Measurements from ENCODE around the gene GPX8. TPM values are rescaled to one million over a fixed set of nuclear protein-coding genes. Genes with fewer than 3 reads are reported as not detected.

Gene GPX8
- total RNA-seq, 1 donor from 2014 or later: 38.8 TPM

DNA sequence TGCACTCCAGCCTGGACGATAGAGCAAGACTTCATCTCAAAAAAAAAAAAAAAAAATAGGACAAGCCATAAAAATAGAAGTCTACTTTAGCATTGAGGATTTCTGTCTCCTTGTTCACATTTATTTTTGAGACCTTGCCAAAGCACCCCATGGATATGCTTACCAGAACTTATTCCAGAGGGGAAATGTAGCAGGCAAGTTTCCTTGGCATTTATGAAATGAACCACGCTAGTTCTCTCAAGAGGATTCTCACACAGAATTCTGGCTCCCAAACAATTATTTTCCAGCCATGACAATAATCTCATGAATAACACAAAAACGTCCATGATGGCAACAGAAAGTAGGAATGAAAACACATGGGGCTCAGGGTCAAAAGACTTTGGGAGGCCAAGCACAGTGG, 23.4 kb upstream of the GPX8 start:
- TF ChIP-seq, protein P1, sequence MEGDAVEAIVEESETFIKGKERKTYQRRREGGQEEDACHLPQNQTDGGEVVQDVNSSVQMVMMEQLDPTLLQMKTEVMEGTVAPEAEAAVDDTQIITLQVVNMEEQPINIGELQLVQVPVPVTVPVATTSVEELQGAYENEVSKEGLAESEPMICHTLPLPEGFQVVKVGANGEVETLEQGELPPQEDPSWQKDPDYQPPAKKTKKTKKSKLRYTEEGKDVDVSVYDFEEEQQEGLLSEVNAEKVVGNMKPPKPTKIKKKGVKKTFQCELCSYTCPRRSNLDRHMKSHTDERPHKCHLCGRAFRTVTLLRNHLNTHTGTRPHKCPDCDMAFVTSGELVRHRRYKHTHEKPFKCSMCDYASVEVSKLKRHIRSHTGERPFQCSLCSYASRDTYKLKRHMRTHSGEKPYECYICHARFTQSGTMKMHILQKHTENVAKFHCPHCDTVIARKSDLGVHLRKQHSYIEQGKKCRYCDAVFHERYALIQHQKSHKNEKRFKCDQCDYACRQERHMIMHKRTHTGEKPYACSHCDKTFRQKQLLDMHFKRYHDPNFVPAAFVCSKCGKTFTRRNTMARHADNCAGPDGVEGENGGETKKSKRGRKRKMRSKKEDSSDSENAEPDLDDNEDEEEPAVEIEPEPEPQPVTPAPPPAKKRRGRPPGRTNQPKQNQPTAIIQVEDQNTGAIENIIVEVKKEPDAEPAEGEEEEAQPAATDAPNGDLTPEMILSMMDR (conservative IDR thresholded peaks at IDR 0.05; ENCODE audit: low read depth, low read length): no peak
- no peak for DNase-seq (ENCODE audit: low read depth)
- H3K4me3 ChIP-seq (ENCODE audit: low read depth, low read length): no peak overlapping the region

DNA sequence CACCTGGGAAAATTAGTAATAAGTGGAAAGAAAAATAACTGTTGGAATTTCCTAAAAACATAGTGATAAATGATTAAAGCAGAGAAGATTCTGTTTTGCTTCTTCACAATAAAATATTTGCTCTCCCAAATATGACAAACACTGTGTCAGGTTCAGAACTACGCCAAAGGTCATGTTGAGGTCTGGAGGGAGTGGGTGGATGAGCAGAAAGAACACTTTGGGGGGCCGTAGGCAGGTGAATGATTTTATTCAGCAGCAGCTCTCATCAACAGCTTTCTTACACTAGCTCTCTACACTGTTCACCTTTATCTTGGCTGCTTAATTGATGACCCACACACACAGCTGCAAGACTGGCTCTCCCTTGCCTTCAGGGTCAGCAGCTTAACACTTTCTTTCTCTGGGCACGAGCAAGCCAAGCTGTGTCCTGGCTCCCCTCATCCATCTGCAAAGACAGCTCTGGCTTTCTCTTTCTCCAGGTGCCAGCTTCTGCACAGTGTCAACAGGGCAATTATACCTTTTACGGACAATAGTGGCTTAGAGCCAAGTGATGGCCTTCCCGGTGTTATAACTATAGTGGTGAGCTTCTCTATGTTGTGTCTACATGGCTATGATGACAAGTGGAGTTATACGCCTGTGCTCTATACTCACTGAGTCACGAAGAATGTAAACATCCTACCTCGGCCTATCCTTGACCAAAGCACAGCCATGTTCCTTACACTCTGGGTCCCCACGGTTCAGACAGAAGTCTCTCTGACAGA, 18.9 kb upstream of the GPX8 start:
- TF ChIP-seq, protein P1 (conservative IDR thresholded peaks at IDR 0.05; ENCODE audit: low read depth, low read length): no peak
- no peak overlapping the region for H3K4me3 ChIP-seq (ENCODE audit: low read depth, low read length)

DNA sequence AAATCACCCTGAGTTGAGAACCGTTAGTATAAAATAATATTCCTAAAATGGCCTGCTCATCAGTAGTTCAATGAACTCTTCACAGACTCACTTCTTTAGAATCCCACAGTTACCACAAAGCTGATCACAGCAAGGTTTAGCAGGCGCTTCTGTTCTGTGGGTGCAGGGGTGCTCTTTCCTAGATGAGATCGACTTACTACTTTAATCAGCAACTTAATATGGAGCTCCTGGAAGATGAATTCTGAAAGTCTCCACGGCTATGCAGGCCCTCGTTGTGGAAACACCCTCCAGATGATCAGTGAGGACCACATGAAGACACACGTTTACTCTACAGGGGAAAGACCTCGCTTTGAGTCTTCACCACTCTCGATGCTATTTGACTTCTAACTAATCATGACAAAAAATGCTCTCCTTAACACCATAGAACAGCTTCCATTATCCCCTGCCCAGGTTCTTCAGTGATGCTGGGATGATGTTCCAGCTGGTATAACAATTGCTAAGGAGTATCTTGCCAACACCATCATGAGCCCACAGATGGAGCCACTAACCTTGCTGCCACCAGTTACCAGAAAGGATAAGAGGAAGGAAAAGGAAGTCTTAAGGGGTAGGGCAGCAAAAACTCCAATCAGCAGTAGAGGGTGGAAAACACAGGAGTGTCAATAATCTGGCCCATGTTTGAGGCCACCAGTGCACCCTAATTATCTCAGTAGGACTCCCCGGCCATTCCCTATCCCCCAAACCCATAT, 17.9 kb upstream of the GPX8 start:
- TF ChIP-seq, protein P1 (conservative IDR thresholded peaks at IDR 0.05; ENCODE audit: low read depth, low read length): no peak
- no peak overlapping the region for H3K4me3 ChIP-seq (ENCODE audit: low read depth, low read length)
- DNase-seq (ENCODE audit: low read depth): no peak

More for the DNA sequence above, 18.9 kb upstream of the GPX8 start:
- DNase-seq (ENCODE audit: low read depth): no peak

DNA sequence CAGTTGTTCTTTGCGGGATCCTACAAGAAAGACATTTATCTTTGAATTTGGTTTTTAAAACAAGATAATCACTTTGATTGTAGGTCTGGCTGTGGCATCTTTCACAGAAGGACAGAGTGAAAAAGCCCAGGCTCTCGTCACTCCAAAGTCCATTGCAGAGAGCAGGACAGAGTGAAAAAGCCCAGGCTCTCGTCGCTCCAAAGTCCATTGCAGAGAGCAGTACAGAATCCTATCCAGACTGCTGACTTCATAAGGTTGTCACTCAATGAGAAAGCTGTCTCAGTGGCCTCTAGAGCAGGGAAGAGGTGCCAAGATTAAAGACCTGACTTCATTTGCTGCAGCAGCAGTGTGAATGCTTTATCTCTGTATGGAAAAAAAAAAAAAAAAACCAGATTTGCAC, 16.3 kb upstream of the GPX8 start:
- no peak for DNase-seq (ENCODE audit: low read depth)
- TF ChIP-seq, protein P1 (conservative IDR thresholded peaks at IDR 0.05; ENCODE audit: low read depth, low read length): no peak
- H3K4me3 ChIP-seq (ENCODE audit: low read depth, low read length): no peak overlapping the region

DNA sequence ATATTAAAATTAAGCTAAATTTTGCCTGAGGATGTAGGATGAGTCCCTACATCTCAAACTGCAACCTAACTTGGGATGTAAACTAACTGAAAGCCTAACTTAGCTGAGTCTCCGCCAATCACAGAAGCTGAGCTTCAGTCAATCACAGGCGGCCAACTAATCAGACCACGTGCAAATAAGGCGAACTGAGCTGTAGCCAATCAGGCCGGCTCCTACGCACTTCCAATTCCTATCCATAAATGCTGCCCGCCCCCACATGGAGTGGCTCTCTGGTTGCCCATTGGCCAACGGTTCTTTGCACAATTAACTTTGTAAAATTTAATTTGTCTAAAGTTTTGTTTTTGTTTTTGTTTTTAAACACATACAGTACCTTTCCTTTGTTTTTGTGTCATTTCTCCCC, 13.9 kb upstream of the GPX8 start:
- no peak for DNase-seq (ENCODE audit: low read depth)
- TF ChIP-seq, protein P1 (conservative IDR thresholded peaks at IDR 0.05; ENCODE audit: low read depth, low read length): no peak
- no peak overlapping the region for H3K4me3 ChIP-seq (ENCODE audit: low read depth, low read length)

DNA sequence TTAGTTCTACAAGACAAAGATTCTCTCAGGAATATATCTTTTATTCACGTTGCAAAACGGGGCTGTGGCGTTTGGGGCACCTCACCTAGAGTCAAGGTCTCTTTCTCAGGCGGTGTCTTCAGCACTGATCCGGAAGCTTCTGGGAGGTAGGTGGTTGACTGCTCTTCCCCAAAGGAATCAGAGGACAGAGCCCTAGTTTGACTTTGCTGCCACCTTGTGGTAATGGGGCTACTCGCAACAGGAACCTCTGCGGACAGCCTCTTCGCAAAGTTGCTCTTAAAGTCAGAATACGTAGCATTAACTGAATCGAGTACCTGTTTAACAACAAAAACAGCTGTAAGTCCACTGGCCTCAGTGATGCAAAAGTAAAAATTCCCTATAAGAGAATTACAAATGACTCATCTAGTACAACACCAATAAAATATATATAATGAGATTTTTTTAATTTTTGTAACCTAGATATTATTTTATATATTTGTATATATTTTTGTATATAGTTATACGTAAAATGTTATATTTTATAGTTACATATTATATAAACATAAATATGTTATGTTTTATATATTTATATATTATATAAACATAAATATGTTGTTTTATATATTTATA, 13.3 kb upstream of the GPX8 start:
- DNase-seq (ENCODE audit: low read depth): peak; percentile 19
- H3K4me3 ChIP-seq (ENCODE audit: low read depth, low read length): no peak overlapping the region
- TF ChIP-seq, protein P1 (conservative IDR thresholded peaks at IDR 0.05; ENCODE audit: low read depth, low read length): peak; percentile 99
